ENCODE data around the gene PRDM12.

Gene PRDM12

GRCh38 chr9:130627896-130628792 is 36.2 kb upstream of the PRDM12 start:
- TF ChIP-seq ISL1 (CRISPR knock-in tag; IDR thresholded peaks at IDR 0.05): no peak
- TF ChIP-seq ZNF565 (CRISPR knock-in tag; conservative IDR thresholded peaks at IDR 0.05; ENCODE audit: low read depth): no peak
- TF ChIP-seq, protein P1, sequence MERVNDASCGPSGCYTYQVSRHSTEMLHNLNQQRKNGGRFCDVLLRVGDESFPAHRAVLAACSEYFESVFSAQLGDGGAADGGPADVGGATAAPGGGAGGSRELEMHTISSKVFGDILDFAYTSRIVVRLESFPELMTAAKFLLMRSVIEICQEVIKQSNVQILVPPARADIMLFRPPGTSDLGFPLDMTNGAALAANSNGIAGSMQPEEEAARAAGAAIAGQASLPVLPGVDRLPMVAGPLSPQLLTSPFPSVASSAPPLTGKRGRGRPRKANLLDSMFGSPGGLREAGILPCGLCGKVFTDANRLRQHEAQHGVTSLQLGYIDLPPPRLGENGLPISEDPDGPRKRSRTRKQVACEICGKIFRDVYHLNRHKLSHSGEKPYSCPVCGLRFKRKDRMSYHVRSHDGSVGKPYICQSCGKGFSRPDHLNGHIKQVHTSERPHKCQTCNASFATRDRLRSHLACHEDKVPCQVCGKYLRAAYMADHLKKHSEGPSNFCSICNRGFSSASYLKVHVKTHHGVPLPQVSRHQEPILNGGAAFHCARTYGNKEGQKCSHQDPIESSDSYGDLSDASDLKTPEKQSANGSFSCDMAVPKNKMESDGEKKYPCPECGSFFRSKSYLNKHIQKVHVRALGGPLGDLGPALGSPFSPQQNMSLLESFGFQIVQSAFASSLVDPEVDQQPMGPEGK (CRISPR knock-in tag; IDR thresholded peaks at IDR 0.05; ENCODE audit: borderline replicate concordance): no peak
- no peak for TF ChIP-seq OSR1 (CRISPR knock-in tag; IDR thresholded peaks at IDR 0.05)
- TF ChIP-seq ESRRG (CRISPR knock-in tag; IDR thresholded peaks at IDR 0.05): no peak
- TF ChIP-seq ZNF8 (CRISPR knock-in tag; IDR thresholded peaks at IDR 0.05): no peak
- no peak for TF ChIP-seq GLIS3 (CRISPR knock-in tag; IDR thresholded peaks at IDR 0.05)
- no peak for TF ChIP-seq SNAI2 (CRISPR knock-in tag; IDR thresholded peaks at IDR 0.05)
- TF ChIP-seq RARB (CRISPR knock-in tag; IDR thresholded peaks at IDR 0.05): no peak
- TF ChIP-seq, protein P2, sequence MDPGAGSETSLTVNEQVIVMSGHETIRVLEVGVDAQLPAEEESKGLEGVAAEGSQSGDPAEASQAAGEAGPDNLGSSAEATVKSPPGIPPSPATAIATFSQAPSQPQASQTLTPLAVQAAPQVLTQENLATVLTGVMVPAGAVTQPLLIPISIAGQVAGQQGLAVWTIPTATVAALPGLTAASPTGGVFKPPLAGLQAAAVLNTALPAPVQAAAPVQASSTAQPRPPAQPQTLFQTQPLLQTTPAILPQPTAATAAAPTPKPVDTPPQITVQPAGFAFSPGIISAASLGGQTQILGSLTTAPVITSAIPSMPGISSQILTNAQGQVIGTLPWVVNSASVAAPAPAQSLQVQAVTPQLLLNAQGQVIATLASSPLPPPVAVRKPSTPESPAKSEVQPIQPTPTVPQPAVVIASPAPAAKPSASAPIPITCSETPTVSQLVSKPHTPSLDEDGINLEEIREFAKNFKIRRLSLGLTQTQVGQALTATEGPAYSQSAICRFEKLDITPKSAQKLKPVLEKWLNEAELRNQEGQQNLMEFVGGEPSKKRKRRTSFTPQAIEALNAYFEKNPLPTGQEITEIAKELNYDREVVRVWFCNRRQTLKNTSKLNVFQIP (CRISPR knock-in tag; IDR thresholded peaks at IDR 0.05; ENCODE audit: borderline replicate concordance, low read depth): no peak
- TF ChIP-seq TOX (CRISPR knock-in tag; IDR thresholded peaks at IDR 0.05; ENCODE audit: borderline replicate concordance): no peak
- no peak for TF ChIP-seq ZFP3 (CRISPR knock-in tag; IDR thresholded peaks at IDR 0.05)
- no peak for TF ChIP-seq CREB5 (CRISPR knock-in tag; IDR thresholded peaks at IDR 0.05; ENCODE audit: low read depth)
- TF ChIP-seq CSDC2 (CRISPR knock-in tag; IDR thresholded peaks at IDR 0.05): no peak

GRCh38 chr9:130629443-130630070 is 34.8 kb upstream of the PRDM12 start:
- TF ChIP-seq TOX (CRISPR knock-in tag; IDR thresholded peaks at IDR 0.05; ENCODE audit: borderline replicate concordance) (no peak), ZC3H10 (CRISPR knock-in tag; IDR thresholded peaks at IDR 0.05) (no peak), BACH2 (CRISPR knock-in tag; IDR thresholded peaks at IDR 0.05; ENCODE audit: borderline replicate concordance) (no peak), TCF4 (CRISPR knock-in tag; IDR thresholded peaks at IDR 0.05; ENCODE audit: borderline replicate concordance) (no peak), TSHZ2 (CRISPR knock-in tag; IDR thresholded peaks at IDR 0.05) (no peak), CREB5 (CRISPR knock-in tag; IDR thresholded peaks at IDR 0.05; ENCODE audit: low read depth) (no peak), ZNF565 (CRISPR knock-in tag; conservative IDR thresholded peaks at IDR 0.05; ENCODE audit: low read depth) (no peak), PPARA (CRISPR knock-in tag; IDR thresholded peaks at IDR 0.05; ENCODE audit: borderline replicate concordance) (no peak), ISL1 (CRISPR knock-in tag; IDR thresholded peaks at IDR 0.05) (no peak), CSDC2 (CRISPR knock-in tag; IDR thresholded peaks at IDR 0.05) (no peak), RARB (CRISPR knock-in tag; IDR thresholded peaks at IDR 0.05) (no peak), ESRRG (CRISPR knock-in tag; IDR thresholded peaks at IDR 0.05) (no peak)
- TF ChIP-seq, protein P2 (CRISPR knock-in tag; IDR thresholded peaks at IDR 0.05; ENCODE audit: borderline replicate concordance, low read depth): no peak

More at GRCh38 chr9:130627896-130628792, 36.2 kb upstream of the PRDM12 start:
- no peak for ATAC-seq

More at GRCh38 chr9:130629443-130630070, 34.8 kb upstream of the PRDM12 start:
- ATAC-seq: no peak

All from SK-N-SH treated with all-trans-retinoic acid at 6 μM for 48 hours (cell line).